Body of pancreas (tissue), 4 donors: ENCODE measurements around the gene ZNF195. TPM values are rescaled to one million over a fixed set of nuclear protein-coding genes. Genes with fewer than 3 reads are reported as not detected.
"Not testable (repeated sequence)": the region's sequence is repeated elsewhere in the genome, so short reads cannot be mapped to it uniquely, and the experiment has no call there.

Experiments used
- ATAC-seq: fragments of 150-250 bp; one replicate; pipeline ENCODE4 v1.9.1; 2016
- DNase-seq, 4 donors: peaks; one replicate each; pipeline ENCODE4 v3.0.0-alpha.2; 2019
- H3K27ac ChIP-seq, 4 donors: fragments of 200-600 bp; sonication (generic); 1 replicate in 3 of 4; 2 replicates in 1 of 4; pipeline versions ENCODE4 v1.5.1 to v1.6.1; 2016 to 2019; ENCODE audit warnings: mild to moderate bottlenecking in 1 of 4, mixed read lengths in 1 of 4, moderate library complexity in 1 of 4
- H3K27me3 ChIP-seq, 2 donors: fragments of 200-600 bp; sonication (generic); one replicate each; pipeline ENCODE4 v1.6.0; 2016; ENCODE audit warnings: mild to moderate bottlenecking in 1 of 2
- H3K36me3 ChIP-seq, 2 donors: fragments of 200-600 bp; sonication (generic); replicated peaks in 1 of 2; 2 replicates each; pipeline ENCODE4 v1.5.1; 2016; ENCODE audit warnings: low read depth in 2 of 2; ENCODE audit not compliant: insufficient read depth in 1 of 2
- H3K4me1 ChIP-seq: fragments of 200-600 bp; sonication (generic); one replicate; pipeline ENCODE4 v1.6.0; 2016
- H3K4me3 ChIP-seq, 2 donors: fragments of 200-600 bp; sonication (generic); 1 replicate in 1 of 2; 2 replicates in 1 of 2; pipeline ENCODE4 v1.5.1; 2016 to 2019
- H3K9me3 ChIP-seq, 3 donors: fragments of 200-600 bp; sonication (generic); 1 replicate in 2 of 3; 2 replicates in 1 of 3; pipeline ENCODE4 v1.5.1; 2016
- POLR2A ChIP-seq, 3 donors: fragments of 450-650 bp; IDR thresholded peaks; one replicate each; pipeline ENCODE4 v1.6.1; 2016; ENCODE audit warnings: antibody characterized with exemption in 3 of 3, mild to moderate bottlenecking in 2 of 3
- WGBS, 2 donors: methylation state at CpG; one replicate each; pipeline ENCODE4 v1.1.5; 2017; 5-methylcytosine and 5-hydroxymethylcytosine counted together
- intact Hi-C: fragments of 100-400 bp; cut with DNase I; formaldehyde crosslinking; loops from one replicate; pipeline ENCODE4 v1.15.1; 2023
- total RNA-seq, 2 donors: library from RNA; depleted of rRNA; stranded (reverse); fragments of >200 nt; gene quantifications; one replicate each; pipeline ENCODE4 v1.1.0, GENCODE V29; 2016
- TF ChIP-seq, protein P1 (sequence below), 7 experiments: fragments of 450-650 bp in 4 of 7; fragments of 200-600 bp in 3 of 7; sonication (generic) in 3 of 7; IDR thresholded peaks; one replicate each; pipeline ENCODE4 v1.5.1; 2016 to 2019; ENCODE audit warnings: antibody characterized with exemption in 7 of 7

ZNF195 gene
- total RNA-seq, 2 donors from 2014 or later, result 14.5 to 23.9 TPM

DNA sequence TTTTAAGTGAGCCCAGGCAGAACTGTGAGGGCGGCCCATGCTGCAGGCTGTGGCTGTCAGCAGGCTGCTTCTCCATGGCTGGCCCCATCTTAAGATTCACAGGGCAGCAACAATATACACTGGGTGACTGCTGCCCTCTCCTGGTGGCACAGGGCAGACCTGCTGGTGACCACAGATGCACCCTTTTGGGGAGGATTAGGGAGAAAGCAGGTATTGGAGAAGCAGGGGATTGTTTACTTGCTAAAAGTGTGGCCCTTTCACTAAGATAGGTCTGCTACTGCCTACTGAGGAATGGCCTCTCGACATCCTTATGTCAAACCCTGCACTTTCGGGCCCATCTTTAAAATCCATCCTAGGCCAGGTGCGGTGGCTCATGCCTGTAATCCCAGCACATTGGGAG, 38.1 kb upstream of the ZNF195 start:
- 45 to 69% methylated on average over 4 of the region's 4 CpGs for WGBS, 2 donors
- peak; percentile 69 to 77 (median 72) for DNase-seq
- peaks cover 30% of the 10 kb centered on the region for H3K4me1 ChIP-seq
- intact Hi-C loops, H3K27me3 ChIP-seq, H3K36me3 ChIP-seq, H3K27ac ChIP-seq, H3K4me3 ChIP-seq, ATAC-seq, H3K9me3 ChIP-seq: not testable (repeated sequence)
- TF ChIP-seq, protein P1, sequence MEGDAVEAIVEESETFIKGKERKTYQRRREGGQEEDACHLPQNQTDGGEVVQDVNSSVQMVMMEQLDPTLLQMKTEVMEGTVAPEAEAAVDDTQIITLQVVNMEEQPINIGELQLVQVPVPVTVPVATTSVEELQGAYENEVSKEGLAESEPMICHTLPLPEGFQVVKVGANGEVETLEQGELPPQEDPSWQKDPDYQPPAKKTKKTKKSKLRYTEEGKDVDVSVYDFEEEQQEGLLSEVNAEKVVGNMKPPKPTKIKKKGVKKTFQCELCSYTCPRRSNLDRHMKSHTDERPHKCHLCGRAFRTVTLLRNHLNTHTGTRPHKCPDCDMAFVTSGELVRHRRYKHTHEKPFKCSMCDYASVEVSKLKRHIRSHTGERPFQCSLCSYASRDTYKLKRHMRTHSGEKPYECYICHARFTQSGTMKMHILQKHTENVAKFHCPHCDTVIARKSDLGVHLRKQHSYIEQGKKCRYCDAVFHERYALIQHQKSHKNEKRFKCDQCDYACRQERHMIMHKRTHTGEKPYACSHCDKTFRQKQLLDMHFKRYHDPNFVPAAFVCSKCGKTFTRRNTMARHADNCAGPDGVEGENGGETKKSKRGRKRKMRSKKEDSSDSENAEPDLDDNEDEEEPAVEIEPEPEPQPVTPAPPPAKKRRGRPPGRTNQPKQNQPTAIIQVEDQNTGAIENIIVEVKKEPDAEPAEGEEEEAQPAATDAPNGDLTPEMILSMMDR (IDR thresholded peaks at IDR 0.05), result peak; percentile 40 to 77 (median 52)

DNA sequence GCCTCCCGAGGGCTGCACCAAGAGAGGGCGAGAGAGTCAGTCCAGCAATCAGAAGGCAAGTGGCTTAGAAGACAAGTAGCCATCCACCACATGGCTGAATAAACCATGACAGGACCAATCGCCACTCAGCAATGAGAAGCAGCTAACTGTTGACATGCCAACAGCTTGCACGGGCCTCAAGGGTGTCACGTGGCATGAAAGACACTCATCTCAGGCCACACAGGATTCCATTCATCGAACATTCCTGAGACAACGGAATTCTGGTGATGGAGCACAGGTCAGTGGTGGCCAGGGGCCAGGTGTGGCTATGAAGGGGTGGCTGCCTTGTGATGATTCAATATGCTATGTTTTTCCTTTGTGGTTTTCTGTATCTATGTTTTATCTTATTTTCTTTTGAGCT, 36.4 kb upstream of the ZNF195 start:
- WGBS, 2 donors, result 73 to 82% methylated on average over 7 of the region's 7 CpGs
- H3K9me3 ChIP-seq, H3K27me3 ChIP-seq, ATAC-seq, H3K4me3 ChIP-seq, intact Hi-C loops, H3K27ac ChIP-seq, DNase-seq, H3K36me3 ChIP-seq: not testable (repeated sequence)
- peaks cover 14% of the 10 kb centered on the region for H3K4me1 ChIP-seq

DNA sequence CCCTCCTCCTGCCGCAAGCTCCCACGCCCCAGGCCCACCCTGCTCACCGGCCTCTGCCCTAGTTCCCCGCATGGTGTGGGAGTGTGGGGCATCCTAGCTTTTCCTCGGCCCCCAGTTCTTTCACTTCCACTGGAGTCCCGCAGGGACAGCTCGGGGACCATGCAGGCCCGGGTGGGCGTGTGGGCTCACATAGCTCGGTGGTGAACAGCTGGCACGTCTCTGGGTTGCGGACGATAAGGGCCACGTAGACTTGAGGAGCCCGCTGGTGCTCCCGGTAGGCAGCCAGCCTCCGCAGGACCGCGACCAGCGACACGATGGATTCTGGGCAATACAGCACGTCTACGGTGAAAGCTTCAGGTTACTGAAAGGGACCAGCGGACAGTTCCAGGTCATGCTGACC, 34.7 kb upstream of the ZNF195 start:
- H3K27ac ChIP-seq, intact Hi-C loops, DNase-seq, H3K4me1 ChIP-seq, H3K27me3 ChIP-seq, H3K36me3 ChIP-seq, ATAC-seq, H3K9me3 ChIP-seq, H3K4me3 ChIP-seq: not testable (repeated sequence)
- WGBS, 2 donors, result 79 to 83% methylated on average over 10 to 24 of the region's 24 CpGs

DNA sequence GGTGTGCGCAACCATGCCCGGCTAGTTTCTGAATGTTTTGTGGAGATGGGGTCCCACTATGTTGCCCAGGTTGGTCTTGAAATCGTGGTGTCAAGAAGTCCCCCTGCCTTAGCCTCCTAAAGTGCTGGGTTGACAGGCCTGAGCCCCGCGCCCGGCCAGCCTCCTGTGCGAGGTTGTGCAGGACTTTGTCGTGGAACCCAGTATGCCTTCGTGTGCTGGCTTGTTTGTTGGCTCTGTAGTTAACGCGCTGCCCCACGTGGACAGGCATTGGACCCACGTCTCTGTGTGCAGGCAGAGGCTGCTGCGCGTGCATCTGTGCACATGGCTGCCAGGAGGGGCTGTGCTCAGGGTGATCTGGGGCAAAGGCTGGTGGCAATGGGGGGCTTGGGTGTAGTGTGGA, 33.9 kb upstream of the ZNF195 start:
- Histone ChIP-seq H3K27ac (no peak overlapping the region), H3K9me3 (no peaks in the 10 kb centered on the region), H3K4me1 (peaks cover 7% of the 10 kb centered on the region), H3K4me3 (no peak overlapping the region), H3K36me3 (no peaks in the 10 kb centered on the region), H3K27me3 (no peaks in the 10 kb centered on the region)
- TF ChIP-seq, protein P1 (IDR thresholded peaks at IDR 0.05), result no peak
- TF ChIP-seq POLR2A (IDR thresholded peaks at IDR 0.05), result no peak
- DNase-seq, result no peak
- ATAC-seq, result no peak
- WGBS, 2 donors, result 62 to 100% methylated on average over 2 to 14 of the region's 15 CpGs
- intact Hi-C loops, result no loop called here

DNA sequence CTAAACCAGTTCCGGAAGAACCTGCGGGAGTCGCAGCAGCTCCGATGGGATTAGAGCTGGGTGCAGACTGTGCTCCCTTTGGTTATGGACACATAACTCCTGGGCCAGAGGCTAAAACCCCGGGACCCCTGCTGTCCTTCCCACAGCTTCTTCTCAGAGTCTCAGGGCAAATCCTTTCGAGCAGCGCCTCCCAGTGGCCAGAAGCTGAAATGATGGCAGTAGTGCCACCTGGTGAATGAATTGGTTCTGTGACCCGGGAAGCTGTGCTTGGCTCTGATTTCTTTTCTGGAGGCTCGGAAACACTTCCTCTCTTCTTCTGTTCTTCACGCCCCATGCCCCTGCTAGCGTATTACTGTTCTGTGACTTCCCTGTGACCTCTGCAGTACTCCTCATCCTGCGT, 29.8 kb upstream of the ZNF195 start:
- 5 to 10% methylated on average over 12 of the region's 12 CpGs for WGBS, 2 donors
- H3K27me3 ChIP-seq, H3K9me3 ChIP-seq, H3K4me3 ChIP-seq, H3K4me1 ChIP-seq, H3K27ac ChIP-seq, H3K36me3 ChIP-seq, ATAC-seq: not testable (repeated sequence)
- intact Hi-C loops, result loop anchor here (10.0 kb wide), 1 partner anchor 54 kb away; no protein-coding TSS in a partner anchor
- TF ChIP-seq, protein P1 (IDR thresholded peaks at IDR 0.05), result peak; percentile 68 to 98 (median 92)
- DNase-seq, result peak; percentile 78 to 88 (median 84)

DNA sequence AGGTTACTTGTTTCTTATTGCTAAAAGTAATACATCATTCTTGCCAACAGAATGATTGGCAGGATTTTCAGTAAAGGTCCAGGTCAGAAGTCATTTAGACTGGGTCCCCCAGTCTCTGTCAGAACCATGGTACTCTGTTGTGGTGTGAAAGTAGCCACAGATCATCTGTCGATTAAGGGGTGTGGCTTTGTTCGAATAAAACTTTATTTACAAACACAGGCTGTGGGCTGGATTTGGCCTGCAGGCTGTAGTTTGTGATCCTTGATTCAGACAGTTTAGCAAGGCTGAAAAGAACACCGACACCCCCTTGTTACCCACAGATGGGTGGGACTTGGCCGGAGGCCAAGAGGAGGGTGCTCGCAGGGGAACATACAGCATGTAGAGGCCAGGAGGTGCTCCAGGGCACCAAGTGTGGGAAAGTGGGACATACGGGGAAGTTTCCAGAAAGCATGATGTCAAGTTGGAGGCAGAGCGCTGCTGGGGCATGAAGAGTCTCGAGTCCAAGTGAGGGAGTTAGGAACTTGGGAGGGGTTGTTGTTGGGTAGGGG, 29.2 kb upstream of the ZNF195 start:
- 59 to 77% methylated on average over 8 of the region's 8 CpGs for WGBS, 2 donors
- not testable (repeated sequence) for H3K4me1 ChIP-seq, ATAC-seq, H3K27ac ChIP-seq, DNase-seq, H3K36me3 ChIP-seq, H3K9me3 ChIP-seq, H3K27me3 ChIP-seq, H3K4me3 ChIP-seq
- intact Hi-C loops, result loop anchor here (10.0 kb wide), 1 partner anchor 53 kb away; no protein-coding TSS in a partner anchor

DNA sequence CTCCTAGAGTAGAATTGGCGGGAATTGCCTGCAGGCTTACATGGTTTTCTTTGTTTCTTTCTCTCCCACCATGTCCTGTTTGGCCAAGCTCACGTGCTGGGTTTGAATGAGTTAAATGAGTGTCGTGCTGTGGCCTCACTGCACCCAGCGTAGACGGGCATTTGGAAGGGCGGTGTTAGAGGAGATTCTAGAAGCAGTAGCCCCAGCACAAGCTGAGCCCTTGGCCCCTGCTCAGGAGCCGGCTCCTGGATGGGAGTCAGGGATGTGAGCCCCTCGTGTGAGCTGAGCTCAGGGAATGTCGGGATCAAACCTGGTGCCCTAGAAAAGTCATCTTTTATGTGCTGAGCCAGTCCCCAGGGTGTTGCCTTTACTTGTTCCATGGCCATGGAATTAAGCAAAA, 28.0 kb upstream of the ZNF195 start:
- H3K27me3 ChIP-seq, ATAC-seq, H3K9me3 ChIP-seq, H3K4me1 ChIP-seq, H3K4me3 ChIP-seq, H3K36me3 ChIP-seq, H3K27ac ChIP-seq, DNase-seq: not testable (repeated sequence)
- WGBS, 2 donors, result 84 to 87% methylated on average over 9 of the region's 9 CpGs
- intact Hi-C loops, result loop anchor here (10.0 kb wide), 1 partner anchor 52 kb away; no protein-coding TSS in a partner anchor

DNA sequence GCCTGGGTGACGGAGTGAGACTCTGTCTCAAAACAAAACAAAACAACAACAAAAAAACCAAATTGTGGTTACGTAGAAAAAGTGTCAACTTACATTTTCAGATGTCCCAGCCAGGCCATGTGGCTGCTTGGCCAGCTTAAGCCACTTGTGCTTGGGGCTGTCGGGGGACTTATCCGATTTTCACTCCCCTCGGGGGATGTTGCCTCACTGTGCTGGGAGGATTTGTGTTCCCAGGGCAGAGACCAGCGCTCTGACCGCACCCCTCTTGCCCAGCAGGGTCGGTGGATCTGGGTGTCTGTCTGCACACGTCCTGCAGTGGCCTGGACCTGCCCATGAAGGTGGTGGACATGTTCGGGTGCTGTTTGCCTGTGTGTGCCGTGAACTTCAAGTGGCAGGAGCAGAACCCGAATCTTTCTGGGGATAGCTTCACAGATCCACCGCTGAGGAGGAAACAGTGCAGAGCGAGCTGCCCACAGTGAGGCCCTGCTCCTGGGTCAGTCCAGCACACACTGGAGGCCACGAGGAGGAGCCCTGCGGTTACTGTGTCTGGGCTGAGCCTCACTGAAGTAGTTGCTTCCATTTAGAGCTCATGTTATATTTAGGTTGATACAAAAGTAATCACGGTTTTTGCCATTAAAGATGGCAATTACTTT, 27.4 kb upstream of the ZNF195 start:
- not testable (repeated sequence) for DNase-seq, H3K36me3 ChIP-seq, H3K27me3 ChIP-seq, H3K4me1 ChIP-seq, H3K4me3 ChIP-seq, ATAC-seq, H3K9me3 ChIP-seq, H3K27ac ChIP-seq
- 77% methylated on average over 13 to 17 of the region's 17 CpGs for WGBS, 2 donors
- intact Hi-C loops, result loop anchor here (10.0 kb wide), 1 partner anchor 52 kb away; no protein-coding TSS in a partner anchor
